ENCODE results near the gene KIF25.
"Not testable (repeated sequence)": the region's sequence is repeated elsewhere in the genome, so short reads cannot be mapped to it uniquely, and the experiment has no call there.

The KIF25 gene

GRCh38 chr6:167976116-167976657 is 21.3 kb upstream of the KIF25 start:
- not testable (repeated sequence) for DNase-seq

GRCh38 chr6:167976708-167977107 is 20.8 kb upstream of the KIF25 start:
- no peak for DNase-seq

GRCh38 chr6:167977717-167978467 is 19.6 kb upstream of the KIF25 start:
- DNase-seq = no peak

- DNase-seq = no peak
These were observed 18.9 kb upstream of the KIF25 start for GRCh38 chr6:167978607-167979006.

- DNase-seq = no peak
These were observed 17.9 kb upstream of the KIF25 start for GRCh38 chr6:167979436-167980139.

GRCh38 chr6:167980911-167981580 is 16.4 kb upstream of the KIF25 start:
- no peak for DNase-seq

GRCh38 chr6:167981916-167982462 is 15.5 kb upstream of the KIF25 start:
- DNase-seq = no peak

- no peak for DNase-seq
These were observed 13.2 kb upstream of the KIF25 start for GRCh38 chr6:167984144-167984719.

GRCh38 chr6:167984876-167985604 is 12.4 kb upstream of the KIF25 start:
- no peak for DNase-seq

GRCh38 chr6:167985911-167986595 is 11.4 kb upstream of the KIF25 start:
- DNase-seq = no peak

GRCh38 chr6:167987396-167988153 is 9.9 kb upstream of the KIF25 start:
- DNase-seq = no peak

GRCh38 chr6:167988154-167988495 is 9.3 kb upstream of the KIF25 start:
- DNase-seq = no peak

- no peak for DNase-seq
These were observed 8.3 kb upstream of the KIF25 start for GRCh38 chr6:167988945-167989841.

- no peak for DNase-seq
These were observed 7.2 kb upstream of the KIF25 start for GRCh38 chr6:167990016-167990945.

- DNase-seq = no peak
These were observed 4.3 kb upstream of the KIF25 start for GRCh38 chr6:167993169-167993568.

- DNase-seq = no peak
These were observed 3.6 kb upstream of the KIF25 start for GRCh38 chr6:167993831-167994230.

GRCh38 chr6:167995302-167995701 is 2.2 kb upstream of the KIF25 start:
- no peak for DNase-seq

GRCh38 chr6:167995731-167996151 is 1.7 kb upstream of the KIF25 start:
- DNase-seq = no peak
